Colon (tissue), 2 donors: Measurements from ENCODE around the gene GRIK2.
"Not testable (repeated sequence)": the region's sequence is repeated elsewhere in the genome, so short reads cannot be mapped to it uniquely, and the experiment has no call there.

Experiments
- FAIRE-seq: peaks from 2 replicates; lab custom pipeline; 2012; peaks lifted over from hg19 to GRCh38; lab: Jason Lieb, UNC
- donor health status: control.
- donor health status: control.

The GRIK2 gene

DNA sequence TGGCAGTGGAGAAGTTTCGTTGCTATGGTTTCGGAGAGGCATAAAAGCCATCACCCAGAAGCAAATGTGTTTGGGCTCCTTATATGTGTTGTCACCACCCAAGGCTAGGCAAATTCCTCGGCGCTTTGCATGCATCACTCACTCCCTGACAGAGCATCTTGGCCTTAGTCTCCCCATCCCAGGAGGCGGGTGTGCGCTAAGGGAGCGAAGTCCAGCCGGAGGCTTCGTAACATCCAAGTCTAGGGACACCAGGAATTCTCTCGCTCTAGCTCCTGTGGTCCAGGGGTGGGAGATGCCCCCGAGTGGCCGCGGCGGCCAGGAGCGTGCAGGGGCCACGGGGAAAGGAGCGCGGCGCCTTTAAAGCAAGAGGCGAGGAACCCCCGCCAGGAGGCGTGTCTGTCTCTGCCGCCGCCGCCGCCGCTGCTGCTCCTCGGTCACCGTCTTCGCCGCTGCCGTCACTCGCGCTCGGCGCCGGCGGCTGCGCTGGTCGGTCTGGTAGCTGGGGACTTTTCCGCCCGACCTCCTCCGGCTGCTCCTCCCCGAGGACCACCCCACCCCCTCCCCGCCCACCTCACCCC, at the start of gene GRIK2:
Gene GRIK2, plus strand, starts transcription at position 458 of the 578 bp plus-strand sequence.
- FAIRE-seq = no peak

GRCh38 chr6:101344885-101345284, 48.6 kb upstream of the GRIK2 start:
- FAIRE-seq = no peak

GRCh38 chr6:101348816-101349215, 44.7 kb upstream of the GRIK2 start:
- no peak for FAIRE-seq

GRCh38 chr6:101350631-101351030, 42.9 kb upstream of the GRIK2 start:
- not testable (repeated sequence) for FAIRE-seq

DNA sequence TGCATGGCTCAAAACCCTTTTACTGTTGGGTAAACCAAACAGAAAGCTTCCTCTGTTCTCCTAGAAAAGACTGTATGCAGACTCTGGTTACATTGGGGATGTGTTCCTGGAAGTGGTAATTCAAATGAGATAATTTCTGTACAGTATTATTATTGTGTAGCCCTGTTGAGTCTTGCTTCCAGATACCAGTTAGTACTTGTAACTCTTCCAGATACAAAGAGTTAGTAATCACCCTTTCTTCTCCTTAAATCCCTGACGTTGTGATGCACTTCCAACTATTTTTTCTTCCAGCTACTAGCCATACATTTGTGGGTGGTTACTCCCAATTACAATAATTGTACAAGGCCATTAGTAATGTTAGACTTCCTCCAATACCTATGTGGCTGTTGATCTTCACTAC, 42.3 kb upstream of the GRIK2 start:
- no peak for FAIRE-seq

- no peak for FAIRE-seq
Observed at GRCh38 chr6:101352316-101352715, 41.2 kb upstream of the GRIK2 start.

DNA sequence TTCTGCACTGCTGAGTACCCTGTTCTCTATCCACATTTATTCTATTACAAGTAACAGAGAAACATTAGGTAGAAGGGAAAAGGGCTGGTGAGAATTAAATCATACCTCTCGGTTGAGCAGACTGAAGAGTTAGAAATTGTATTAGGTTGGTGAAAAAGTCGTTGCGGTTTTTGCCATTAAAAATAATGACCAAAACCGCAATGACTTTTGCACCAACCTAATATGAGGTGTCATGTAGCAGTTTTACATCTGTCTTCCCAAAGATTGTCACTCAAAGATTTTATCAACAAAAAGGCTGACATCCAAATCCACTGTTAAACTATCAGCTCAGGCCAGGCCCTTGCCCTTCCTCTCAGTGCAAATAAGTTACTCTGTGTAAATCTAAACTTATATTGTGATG, 28.3 kb upstream of the GRIK2 start:
- no peak for FAIRE-seq

GRCh38 chr6:101379926-101380325, 13.6 kb upstream of the GRIK2 start:
- no peak for FAIRE-seq

- FAIRE-seq = no peak
Observed at GRCh38 chr6:101380897-101381630, 12.4 kb upstream of the GRIK2 start.

GRCh38 chr6:101383747-101384146, 9.8 kb upstream of the GRIK2 start:
- not testable (repeated sequence) for FAIRE-seq

DNA sequence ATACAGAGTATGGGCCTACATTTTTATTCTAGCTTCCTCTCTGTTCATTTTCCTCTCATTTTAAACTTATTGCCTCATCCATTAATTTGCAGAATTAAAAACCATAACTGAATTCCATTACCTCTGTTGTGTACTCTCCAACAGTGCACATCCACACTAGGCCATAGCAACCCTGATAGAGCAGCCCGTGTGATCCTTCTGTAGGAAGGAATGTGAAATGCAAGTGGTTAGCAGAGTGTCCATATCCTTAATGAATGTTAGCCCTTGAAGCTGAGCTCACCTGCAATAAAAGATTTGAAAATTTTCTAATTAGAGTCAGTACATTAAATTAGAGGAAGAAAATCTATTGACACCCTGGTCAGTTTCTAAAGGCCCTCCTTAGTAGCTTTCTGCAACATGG, 6.5 kb upstream of the GRIK2 start:
- no peak for FAIRE-seq

DNA sequence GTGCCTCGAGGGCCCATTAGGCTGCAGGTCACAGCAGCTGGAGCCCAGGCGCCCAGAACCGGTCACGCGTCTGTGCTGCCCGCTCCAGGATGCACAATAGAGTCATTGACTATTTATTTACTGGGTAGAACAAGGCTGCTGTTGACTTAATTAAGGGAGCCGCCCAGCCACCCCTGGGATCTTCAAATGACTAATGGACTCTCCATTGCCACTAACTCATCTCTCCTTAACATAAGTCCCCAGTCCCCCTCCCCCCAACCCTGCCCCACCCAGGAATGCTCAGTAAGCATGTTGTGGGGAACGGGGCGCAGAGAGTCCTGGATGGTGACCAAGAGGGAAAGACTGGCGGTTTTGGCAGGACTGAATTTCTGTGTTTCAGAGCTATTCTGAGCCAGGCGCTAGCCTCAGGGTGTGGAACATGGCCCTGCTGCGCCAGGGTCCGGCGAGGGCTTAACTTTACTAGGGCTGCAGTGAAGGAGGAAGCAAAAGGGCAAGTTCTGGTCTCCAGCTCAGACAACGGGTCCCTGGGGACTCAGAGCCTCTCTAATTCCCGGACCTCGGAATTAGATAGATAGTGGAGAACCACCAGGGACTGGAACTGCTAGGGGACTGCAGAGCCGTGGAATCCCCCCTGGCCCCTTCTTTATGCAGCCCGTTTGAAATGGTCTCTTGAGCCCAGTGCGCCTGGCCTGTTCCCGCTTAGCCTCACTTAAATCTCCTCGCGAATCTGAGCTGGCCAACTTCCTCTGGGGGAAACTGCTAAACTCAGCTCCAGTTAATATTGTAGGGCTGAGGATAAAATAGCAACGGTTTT, 1.5 kb upstream of the GRIK2 start:
- no peak for FAIRE-seq

GRCh38 chr6:101392586-101393230, 800 bp upstream of the GRIK2 start:
- FAIRE-seq = no peak

- no peak for FAIRE-seq
Observed at GRCh38 chr6:101393829-101394251, 332 bp downstream of the GRIK2 start.

GRCh38 chr6:101394936-101395335, 1.4 kb downstream of the GRIK2 start:
- FAIRE-seq = no peak

DNA sequence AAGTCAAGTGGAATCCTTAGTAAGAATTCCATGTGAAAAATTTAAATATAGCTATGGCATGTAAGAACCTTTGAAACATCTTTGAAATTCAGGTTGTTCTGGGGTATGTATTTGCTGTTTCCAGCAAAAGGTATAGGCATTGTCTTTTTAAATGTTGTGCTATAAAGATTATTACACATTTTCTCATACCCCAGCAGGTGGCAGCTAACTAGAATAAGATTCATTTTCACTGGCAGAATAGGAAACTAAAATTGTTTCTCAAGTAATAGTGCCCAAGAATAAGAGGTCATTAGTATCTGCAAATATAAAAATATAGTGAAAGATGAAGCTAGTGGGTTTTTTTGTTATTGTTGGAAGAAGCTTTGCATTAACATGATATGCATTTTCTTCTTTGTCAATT, 1.8 kb downstream of the GRIK2 start:
- FAIRE-seq = no peak

- no peak for FAIRE-seq
Observed at GRCh38 chr6:101396548-101397173, 3.2 kb downstream of the GRIK2 start.

- no peak for FAIRE-seq
Observed at GRCh38 chr6:101397199-101397598, 3.7 kb downstream of the GRIK2 start.

- FAIRE-seq = no peak
Observed at GRCh38 chr6:101398716-101399615, 5.5 kb downstream of the GRIK2 start.

DNA sequence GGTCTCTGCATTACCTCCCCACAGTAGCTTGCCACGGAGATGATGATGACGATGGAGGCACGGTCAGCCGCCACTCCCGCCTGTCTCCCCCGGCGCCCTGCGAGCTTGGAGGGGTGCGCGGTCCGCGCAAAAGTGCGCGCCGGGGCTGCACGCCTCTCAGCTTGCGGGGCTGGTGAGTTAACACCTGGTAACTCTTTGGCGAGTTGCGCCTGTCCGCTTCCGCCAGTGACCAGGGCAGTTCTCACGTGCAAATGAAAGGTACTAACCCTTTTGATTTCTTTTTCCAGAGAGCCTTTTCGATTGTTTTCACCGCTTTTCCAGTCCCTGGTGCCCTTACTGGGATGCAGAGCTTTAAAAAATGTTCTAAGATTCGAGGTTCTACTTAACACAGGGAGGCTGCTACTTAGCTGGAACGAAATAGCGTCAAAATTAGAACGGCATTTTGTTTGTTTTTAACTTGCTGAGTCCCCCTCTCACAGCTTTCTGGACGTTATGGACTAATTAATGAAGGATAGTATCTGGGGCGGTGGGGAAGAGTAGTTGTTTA, 6.2 kb downstream of the GRIK2 start:
- no peak for FAIRE-seq
